GM21576 (cell line): ENCODE results near the gene TMTC1.

Source experiments
- ATAC-seq: cut with Tn5 transposase; IDR thresholded peaks from one replicate; pipeline ENCODE4 v1.9.1; 2021; ENCODE audit warnings: mild to moderate bottlenecking, moderate library complexity; ENCODE audit not compliant: unreplicated experiment

The TMTC1 gene

DNA sequence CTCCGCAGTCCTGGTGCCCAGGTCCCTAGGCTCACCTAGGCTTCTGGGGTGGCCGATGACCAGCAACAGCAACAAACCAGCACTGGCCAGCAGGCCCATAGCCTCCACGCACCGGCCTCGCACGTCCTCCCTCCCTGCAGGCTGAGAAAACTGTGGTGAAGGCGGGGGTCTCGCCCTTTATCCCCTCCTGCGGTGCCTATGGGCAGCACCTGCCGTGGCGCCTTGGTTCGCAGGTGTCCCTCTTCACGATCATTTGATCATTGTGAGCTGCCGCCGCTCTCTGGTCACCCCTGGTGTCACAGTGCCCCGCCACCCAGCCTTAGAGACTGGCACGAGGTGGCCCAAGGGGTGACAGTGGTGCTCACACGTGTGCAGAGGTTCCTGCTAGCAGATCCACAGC is 286.2 kb downstream of the TMTC1 start, which contains the start of gene OVCH1:
OVCH1 (minus strand) TSS at position 99 of the 400 bp plus-strand sequence; CDS start at position 99, 0 bp downstream.
- ATAC-seq = no peak

- no peak for ATAC-seq
Measured at GRCh38 chr12:29492891-29493290, 290.9 kb downstream of the TMTC1 start.

- no peak for ATAC-seq
Measured at GRCh38 chr12:29486972-29487371, 296.8 kb downstream of the TMTC1 start.

DNA sequence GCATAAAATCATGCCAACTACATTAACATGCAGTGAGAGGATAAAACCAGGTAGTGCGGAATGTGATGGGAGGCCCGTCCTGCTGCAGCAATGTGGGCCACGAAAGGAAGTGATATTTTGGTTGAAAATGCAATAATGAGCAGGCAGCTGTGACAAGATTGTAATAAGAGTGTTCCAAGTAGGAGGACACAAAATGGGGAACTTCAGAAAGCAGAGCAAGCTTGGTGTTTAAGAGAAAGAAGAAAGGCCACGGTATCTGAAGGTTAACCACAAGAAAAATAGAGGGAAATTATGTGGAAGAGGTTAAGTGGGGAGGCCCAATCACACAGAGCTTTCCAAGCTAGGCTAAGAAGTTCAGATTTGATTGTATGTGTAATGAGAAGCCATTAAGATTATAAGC is 320.5 kb downstream of the TMTC1 start:
- no peak for ATAC-seq

GRCh38 chr12:29460082-29460481 is 323.7 kb downstream of the TMTC1 start:
- ATAC-seq = no peak

- no peak for ATAC-seq
Measured at GRCh38 chr12:29455087-29455486, 328.7 kb downstream of the TMTC1 start.

GRCh38 chr12:29451888-29452287 is 331.9 kb downstream of the TMTC1 start:
- no peak for ATAC-seq
